NCI-H146 treated with DMSO at 0.1 percent for 48 hours (cell line): ENCODE data around the gene BTNL3.
"Not testable (repeated sequence)": the region's sequence is repeated elsewhere in the genome, so short reads cannot be mapped to it uniquely, and the experiment has no call there.

ENCODE experiments used
- DNase-seq: peaks from one replicate; lab custom pipeline; 2025; ENCODE audit not compliant: unreplicated experiment; lab: John Stamatoyannopoulos, UW

The BTNL3 gene

GRCh38 chr5:181045857-181046256 lies 57.2 kb downstream of the BTNL3 start:
- not testable (repeated sequence) for DNase-seq

DNA sequence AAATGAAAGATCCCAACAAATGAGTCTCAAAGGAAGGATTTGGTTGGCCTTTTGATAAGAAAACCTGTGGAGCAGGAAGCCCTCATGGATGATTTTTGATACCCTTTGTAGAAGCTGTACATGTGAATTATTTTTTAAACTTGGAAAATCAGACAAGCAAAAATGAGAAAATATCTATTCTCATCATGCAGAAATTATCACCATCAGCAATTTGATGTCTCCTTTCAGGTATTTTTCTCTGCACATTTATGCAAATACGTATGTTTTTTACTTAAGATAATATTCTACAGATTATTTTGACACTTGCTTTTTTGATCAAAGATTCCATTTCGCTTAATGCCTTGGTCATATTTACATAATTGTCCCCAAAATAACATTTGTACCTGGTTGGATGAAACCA lies 58.6 kb downstream of the BTNL3 start:
- no peak for DNase-seq

DNA sequence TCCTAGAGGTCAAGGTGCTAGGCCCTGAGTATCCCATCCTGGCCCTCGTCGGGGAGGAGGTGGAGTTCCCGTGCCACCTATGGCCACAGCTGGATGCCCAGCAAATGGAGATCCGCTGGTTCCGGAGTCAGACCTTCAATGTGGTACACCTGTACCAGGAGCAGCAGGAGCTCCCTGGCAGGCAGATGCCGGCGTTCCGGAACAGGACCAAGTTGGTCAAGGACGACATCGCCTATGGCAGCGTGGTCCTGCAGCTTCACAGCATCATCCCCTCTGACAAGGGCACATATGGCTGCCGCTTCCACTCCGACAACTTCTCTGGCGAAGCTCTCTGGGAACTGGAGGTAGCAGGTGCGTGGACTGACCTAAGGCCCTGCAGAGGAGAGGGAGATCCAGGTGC lies 59.3 kb downstream of the BTNL3 start:
- no peak for DNase-seq

DNA sequence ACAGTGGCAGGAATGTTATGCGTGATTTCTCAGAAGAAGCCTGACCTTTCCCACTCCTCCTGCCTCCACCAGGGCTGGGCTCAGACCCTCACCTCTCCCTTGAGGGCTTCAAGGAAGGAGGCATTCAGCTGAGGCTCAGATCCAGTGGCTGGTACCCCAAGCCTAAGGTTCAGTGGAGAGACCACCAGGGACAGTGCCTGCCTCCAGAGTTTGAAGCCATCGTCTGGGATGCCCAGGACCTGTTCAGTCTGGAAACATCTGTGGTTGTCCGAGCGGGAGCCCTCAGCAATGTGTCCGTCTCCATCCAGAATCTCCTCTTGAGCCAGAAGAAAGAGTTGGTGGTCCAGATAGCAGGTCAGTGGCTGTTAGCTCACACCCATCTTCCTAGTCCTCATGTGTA lies 61.4 kb downstream of the BTNL3 start:
- no peak for DNase-seq

GRCh38 chr5:181051841-181052671 lies 63.4 kb downstream of the BTNL3 start:
- no peak for DNase-seq

- no peak for DNase-seq
These were observed 64.2 kb downstream of the BTNL3 start for GRCh38 chr5:181052672-181053487.

DNA sequence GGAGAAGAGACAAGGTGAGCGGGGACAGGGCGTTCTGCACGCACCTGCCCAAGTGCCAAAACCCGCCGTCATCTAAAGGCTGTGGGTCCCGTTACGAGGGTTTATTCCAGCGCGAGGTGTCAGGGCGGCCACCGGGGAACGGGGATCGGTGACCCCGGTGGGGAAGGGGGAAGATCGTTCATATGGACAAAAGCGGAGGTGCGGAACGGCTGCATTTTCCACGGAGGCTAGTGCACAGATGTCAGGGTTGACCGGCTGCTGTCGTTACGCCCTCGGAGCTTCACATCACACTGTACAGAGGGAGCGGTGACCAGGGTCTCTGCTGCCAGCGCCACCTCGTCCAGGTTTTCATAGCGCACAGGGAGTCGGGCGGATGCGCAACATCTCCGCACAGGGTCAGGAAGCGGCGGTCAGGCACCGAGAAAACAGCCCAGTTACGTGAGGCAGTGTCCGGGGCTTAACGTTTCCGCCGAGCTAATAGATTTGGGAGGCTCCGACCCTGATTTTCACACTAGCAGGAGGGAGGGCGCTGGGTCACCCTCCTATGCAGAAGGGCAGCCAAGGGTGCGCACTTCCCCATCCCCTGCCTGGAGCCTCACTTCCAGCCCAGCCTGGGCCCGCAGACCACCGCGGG lies 65.0 kb downstream of the BTNL3 start:
- DNase-seq, result no peak

- DNase-seq, result no peak
These were observed 65.5 kb downstream of the BTNL3 start for GRCh38 chr5:181054138-181054537.

GRCh38 chr5:181054871-181055459 lies 66.3 kb downstream of the BTNL3 start:
- DNase-seq, result no peak
